ENCODE measurements around the gene ARHGAP24. TPM values are rescaled to one million over a fixed set of nuclear protein-coding genes. Genes with fewer than 3 reads are reported as not detected.

The ARHGAP24 gene
- total RNA-seq, 1 donor: 52.5 TPM

GRCh38 chr4:85759388-85759787, 284.4 kb downstream of the ARHGAP24 start:
- Histone ChIP-seq H3K4me3 (ENCODE audit: insufficient read depth, low read length) (no peak overlapping the region), H3K9me3 (ENCODE audit: low read depth, low read length) (no peaks in the 10 kb centered on the region), H3K79me2 (ENCODE audit: insufficient read depth, low read length) (no peaks in the 10 kb centered on the region), H3K27me3 (ENCODE audit: insufficient read depth, low read length) (no peaks in the 10 kb centered on the region), H3K36me3 (ENCODE audit: insufficient read depth, low read length) (no peaks in the 10 kb centered on the region), H2AFZ (ENCODE audit: low read length) (no peak overlapping the region), H3K4me2 (ENCODE audit: insufficient read depth, low read length) (no peak overlapping the region), H3K4me1 (ENCODE audit: insufficient read depth, low read length) (peaks cover 30% of the 10 kb centered on the region), H4K20me1 (ENCODE audit: insufficient read depth, low read length) (no peaks in the 10 kb centered on the region), H3K27ac (ENCODE audit: low read depth, low read length) (no peak overlapping the region)
- TF ChIP-seq CTCF (IDR thresholded peaks at IDR 0.05; ENCODE audit: extremely low read depth, low read depth, low read length): no peak
- no peak for DNase-seq (ENCODE audit: insufficient read length, low spot score, missing footprints)

GRCh38 chr4:85760511-85760910, 285.6 kb downstream of the ARHGAP24 start:
- Histone ChIP-seq H4K20me1 (ENCODE audit: insufficient read depth, low read length) (no peaks in the 10 kb centered on the region), H3K36me3 (ENCODE audit: insufficient read depth, low read length) (no peaks in the 10 kb centered on the region), H3K4me2 (ENCODE audit: insufficient read depth, low read length) (no peak overlapping the region), H3K9me3 (ENCODE audit: low read depth, low read length) (no peaks in the 10 kb centered on the region), H3K27me3 (ENCODE audit: insufficient read depth, low read length) (no peaks in the 10 kb centered on the region), H3K79me2 (ENCODE audit: insufficient read depth, low read length) (no peaks in the 10 kb centered on the region), H3K4me3 (ENCODE audit: insufficient read depth, low read length) (no peak overlapping the region), H3K27ac (ENCODE audit: low read depth, low read length) (no peak overlapping the region), H3K4me1 (ENCODE audit: insufficient read depth, low read length) (peaks cover 30% of the 10 kb centered on the region), H2AFZ (ENCODE audit: low read length) (no peak overlapping the region)
- no peak for DNase-seq (ENCODE audit: insufficient read length, low spot score, missing footprints)
- TF ChIP-seq CTCF (IDR thresholded peaks at IDR 0.05; ENCODE audit: extremely low read depth, low read depth, low read length): no peak

- H3K9me3 ChIP-seq (ENCODE audit: low read depth, low read length): no peaks in the 10 kb centered on the region
- no peaks in the 10 kb centered on the region for H3K79me2 ChIP-seq (ENCODE audit: insufficient read depth, low read length)
- no peak overlapping the region for H2AFZ ChIP-seq (ENCODE audit: low read length)
- no peaks in the 10 kb centered on the region for H3K36me3 ChIP-seq (ENCODE audit: insufficient read depth, low read length)
- no peak overlapping the region for H3K4me3 ChIP-seq (ENCODE audit: insufficient read depth, low read length)
- no peaks in the 10 kb centered on the region for H4K20me1 ChIP-seq (ENCODE audit: insufficient read depth, low read length)
- H3K4me2 ChIP-seq (ENCODE audit: insufficient read depth, low read length): peak overlapping the region; percentile 47
- no peak for DNase-seq (ENCODE audit: insufficient read length, low spot score, missing footprints)
- TF ChIP-seq CTCF (IDR thresholded peaks at IDR 0.05; ENCODE audit: extremely low read depth, low read depth, low read length): no peak
- H3K27ac ChIP-seq (ENCODE audit: low read depth, low read length): peak overlapping the region; percentile 74
- no peaks in the 10 kb centered on the region for H3K27me3 ChIP-seq (ENCODE audit: insufficient read depth, low read length)
- peaks cover 30% of the 10 kb centered on the region for H3K4me1 ChIP-seq (ENCODE audit: insufficient read depth, low read length)
Measured at GRCh38 chr4:85761803-85762528, 287.0 kb downstream of the ARHGAP24 start.

DNA sequence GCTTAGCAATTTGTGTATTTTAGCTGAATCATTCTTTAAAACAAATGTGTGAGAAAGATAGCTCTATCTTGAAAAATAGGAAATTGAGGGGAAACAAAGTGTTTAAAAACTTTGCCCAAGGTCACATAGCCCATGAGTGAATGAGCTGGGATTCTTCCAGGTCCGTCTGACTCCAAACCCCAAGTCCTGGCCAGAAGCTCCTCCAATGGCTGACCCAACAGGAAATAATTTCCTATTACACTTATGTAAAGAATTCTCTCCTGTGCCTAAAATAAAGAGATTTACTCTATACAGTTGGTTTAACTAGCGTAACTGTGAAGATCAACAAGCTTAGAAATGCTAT, 287.6 kb downstream of the ARHGAP24 start:
- H3K27ac ChIP-seq (ENCODE audit: low read depth, low read length): peak overlapping the region; percentile 74
- H3K36me3 ChIP-seq (ENCODE audit: insufficient read depth, low read length): no peaks in the 10 kb centered on the region
- no peak for TF ChIP-seq CTCF (IDR thresholded peaks at IDR 0.05; ENCODE audit: extremely low read depth, low read depth, low read length)
- peaks cover 30% of the 10 kb centered on the region for H3K4me1 ChIP-seq (ENCODE audit: insufficient read depth, low read length)
- H3K27me3 ChIP-seq (ENCODE audit: insufficient read depth, low read length): no peaks in the 10 kb centered on the region
- H3K9me3 ChIP-seq (ENCODE audit: low read depth, low read length): no peaks in the 10 kb centered on the region
- H3K4me2 ChIP-seq (ENCODE audit: insufficient read depth, low read length): peak overlapping the region; percentile 47
- no peaks in the 10 kb centered on the region for H4K20me1 ChIP-seq (ENCODE audit: insufficient read depth, low read length)
- H2AFZ ChIP-seq (ENCODE audit: low read length): peak overlapping the region; percentile 35
- no peaks in the 10 kb centered on the region for H3K79me2 ChIP-seq (ENCODE audit: insufficient read depth, low read length)
- peak; percentile 43 for DNase-seq (ENCODE audit: insufficient read length, low spot score, missing footprints)
- no peak overlapping the region for H3K4me3 ChIP-seq (ENCODE audit: insufficient read depth, low read length)
